Endometrial microvascular endothelial cells (primary cell): ENCODE measurements around the gene PCTP. TPM values are rescaled to one million over a fixed set of nuclear protein-coding genes. Genes with fewer than 3 reads are reported as not detected.

ENCODE experiments used
- in situ Hi-C: cut with HindIII; loops from 2 replicates; pipeline ENCODE4 v1.10.0; 2017; ENCODE audit warnings: low sequenced_read_pairs, low pct_unique_long_range_greater_than_20kb; ENCODE audit errors: inconsistent ontology term
- total RNA-seq: library from RNA; depleted of rRNA; stranded (reverse); fragments of >200 nt; gene quantifications from one replicate; pipeline ENCODE4 v1.2.3, GENCODE V29; 2015; ENCODE audit errors: inconsistent ontology term

Gene PCTP
- total RNA-seq, 1 donor from 2014 or later = 36.7 TPM

DNA sequence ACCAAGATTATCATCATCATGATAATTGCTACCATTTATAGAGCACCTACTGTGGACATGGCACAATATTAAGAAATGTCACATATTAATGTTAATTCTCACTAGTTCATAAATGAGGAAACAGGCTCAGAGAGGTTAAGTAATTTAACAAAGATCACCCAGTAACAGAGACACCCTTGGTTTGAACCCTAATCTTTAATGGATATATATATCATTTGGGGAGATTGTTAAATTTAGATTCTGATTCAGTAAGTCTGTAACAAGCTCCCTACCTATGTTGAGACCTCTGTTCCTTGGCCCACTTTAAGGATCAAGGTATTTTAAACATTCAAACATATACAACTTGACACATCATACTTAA lies 27.4 kb upstream of the PCTP start:
- in situ Hi-C loops = loop anchor here (5.0 kb wide), 3 partner anchors 39 to 191 kb away; no protein-coding TSS in a partner anchor

DNA sequence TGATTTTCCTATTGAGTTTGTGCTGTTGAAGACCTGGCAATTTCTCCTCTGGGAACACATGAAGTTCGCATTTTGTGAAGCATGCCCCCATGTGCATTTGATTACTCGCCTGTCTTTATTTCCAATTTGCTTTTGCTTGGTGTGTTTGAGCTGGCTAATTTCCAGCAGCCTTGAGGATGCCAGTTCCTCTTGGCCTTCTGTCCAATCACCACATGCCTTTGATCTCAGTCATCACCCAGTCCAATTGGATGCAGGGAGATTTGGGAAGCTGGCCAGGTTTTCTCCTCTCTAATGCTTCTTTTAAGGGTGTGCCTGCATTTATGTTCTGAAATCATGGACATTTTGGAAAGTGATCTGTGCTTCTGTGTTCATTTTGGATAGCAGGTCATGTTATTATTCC lies 24.4 kb upstream of the PCTP start:
- in situ Hi-C loops = no loop called here

DNA sequence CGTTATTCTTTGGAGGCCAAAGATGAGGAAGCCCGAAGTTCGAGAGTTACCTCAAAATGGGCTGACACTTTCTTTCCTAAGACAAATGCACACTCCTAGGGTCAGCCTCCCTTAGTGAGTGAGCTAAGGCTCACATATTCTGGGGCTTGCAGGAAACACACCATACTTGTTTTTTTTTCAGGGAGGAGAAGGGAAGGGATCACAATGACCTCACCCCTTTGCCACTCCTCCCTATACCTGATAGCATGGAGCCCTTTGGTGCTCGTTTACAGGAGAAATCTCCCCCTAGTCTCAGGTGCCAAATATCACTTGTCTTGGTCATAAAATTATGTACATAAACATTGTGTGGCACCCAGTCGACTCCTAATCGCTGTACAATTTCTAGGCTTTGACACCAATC lies 23.6 kb upstream of the PCTP start:
- in situ Hi-C loops = no loop called here

DNA sequence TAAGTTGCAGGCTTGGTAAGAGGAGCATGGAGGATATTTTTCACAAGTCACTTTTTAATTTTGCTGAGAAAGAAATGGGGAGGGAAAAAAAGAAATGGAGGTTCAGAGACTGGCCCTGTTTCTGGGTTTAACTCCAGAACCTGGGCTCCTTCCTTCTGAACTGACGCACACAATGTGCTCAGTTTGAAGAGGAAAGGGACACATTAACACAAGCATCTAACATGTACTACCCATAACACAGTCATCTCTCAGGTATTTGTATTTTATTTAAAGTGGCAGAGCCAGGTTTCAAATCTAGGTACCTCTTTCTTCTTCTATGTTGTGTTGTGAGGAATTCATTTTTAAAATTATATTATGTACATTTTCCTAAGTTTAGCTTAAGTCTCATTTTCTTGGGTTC lies 22.9 kb upstream of the PCTP start:
- in situ Hi-C loops = no loop called here

DNA sequence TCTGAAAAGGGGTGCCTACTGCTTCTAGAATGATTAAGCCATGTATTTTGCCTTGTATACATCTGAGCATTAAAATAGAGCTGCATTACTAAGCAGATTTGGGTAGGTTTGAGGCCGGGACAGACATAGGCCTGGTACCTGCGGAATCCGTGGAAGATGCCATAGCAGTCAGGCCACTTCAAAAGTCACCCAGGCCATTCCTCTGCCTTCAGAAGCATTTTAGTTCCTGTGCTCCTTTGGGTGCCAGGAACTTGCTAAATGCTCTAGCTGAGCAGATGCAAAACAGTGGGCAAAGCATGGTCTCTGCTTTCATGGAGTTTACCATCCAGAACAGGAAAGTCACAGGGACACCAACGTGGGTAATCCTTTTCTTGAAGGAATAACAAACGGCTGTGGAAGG lies 22.5 kb upstream of the PCTP start:
- in situ Hi-C loops = no loop called here

DNA sequence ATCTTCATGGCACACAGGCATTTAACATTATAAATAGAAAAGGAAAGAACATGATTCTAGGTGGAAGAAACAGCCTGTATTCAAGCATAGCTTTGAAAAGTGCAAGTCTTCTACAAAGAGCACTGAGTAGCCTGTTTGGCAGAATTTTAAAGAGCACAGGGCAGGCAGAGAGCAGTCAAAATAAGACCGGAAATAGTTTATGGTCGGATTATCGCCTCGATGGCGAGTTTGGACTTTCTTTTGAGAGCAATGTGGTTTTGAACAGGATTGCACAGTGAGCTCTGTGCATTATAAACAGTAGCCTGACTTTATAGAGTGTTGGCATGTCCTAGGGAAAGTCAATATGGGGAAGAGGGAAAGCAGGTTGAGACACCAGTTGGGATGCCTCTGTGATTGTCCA lies 22.0 kb upstream of the PCTP start:
- in situ Hi-C loops = no loop called here

DNA sequence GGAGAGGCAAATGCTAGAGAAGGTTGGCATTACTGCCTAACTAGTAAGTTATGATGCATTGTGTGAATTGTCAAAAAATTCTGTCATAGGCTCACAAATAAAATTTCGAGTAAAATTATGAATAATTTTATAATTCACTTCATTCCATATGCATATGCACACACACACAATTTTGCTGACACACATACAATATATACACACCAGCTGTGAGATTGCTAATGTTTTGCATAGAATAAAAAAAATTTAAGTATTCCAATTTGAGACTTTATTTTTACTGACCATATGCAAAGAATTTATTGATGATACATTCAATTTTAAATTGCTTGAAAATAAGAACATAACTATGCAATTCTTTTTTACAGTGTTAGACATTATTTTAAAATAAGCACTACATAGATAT lies 21.4 kb upstream of the PCTP start:
- in situ Hi-C loops = no loop called here

DNA sequence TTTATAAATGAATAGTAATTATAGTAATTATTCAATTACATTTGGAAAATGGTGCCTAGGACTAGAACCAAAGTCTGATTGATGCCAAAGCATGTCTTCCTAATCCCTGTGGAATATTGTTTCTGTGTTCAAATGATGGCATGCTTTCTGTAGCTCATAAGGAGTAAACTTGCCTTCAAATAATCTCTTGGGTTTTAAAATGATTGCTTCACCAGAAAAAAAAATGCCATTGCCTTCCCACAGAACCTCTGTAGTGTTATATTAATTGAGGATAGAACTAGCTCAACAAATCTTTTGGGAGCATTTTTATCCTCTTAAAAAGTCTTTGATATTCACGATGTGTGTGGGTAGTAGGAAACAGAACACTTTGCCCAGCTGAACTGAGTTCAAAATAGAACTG lies 20.5 kb upstream of the PCTP start:
- in situ Hi-C loops = no loop called here

DNA sequence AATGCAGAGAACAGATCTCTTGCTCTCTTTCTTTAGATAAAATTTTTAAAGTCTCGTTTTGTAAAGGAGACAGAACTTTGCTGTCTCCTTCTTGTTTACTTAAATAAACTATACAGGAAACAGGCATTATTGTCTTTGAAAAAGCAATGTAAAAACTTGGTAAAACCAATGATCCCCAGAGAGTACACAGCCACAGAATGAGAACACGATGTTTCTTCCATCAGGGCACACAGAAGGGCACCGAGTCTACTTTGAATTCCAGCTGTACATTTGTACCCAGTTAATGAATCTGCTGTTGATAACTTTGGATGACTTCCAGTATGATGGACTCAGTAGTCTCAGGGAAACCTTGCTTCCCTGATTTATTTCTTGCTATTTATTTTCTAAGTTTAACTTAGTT lies 20.0 kb upstream of the PCTP start:
- in situ Hi-C loops = no loop called here

DNA sequence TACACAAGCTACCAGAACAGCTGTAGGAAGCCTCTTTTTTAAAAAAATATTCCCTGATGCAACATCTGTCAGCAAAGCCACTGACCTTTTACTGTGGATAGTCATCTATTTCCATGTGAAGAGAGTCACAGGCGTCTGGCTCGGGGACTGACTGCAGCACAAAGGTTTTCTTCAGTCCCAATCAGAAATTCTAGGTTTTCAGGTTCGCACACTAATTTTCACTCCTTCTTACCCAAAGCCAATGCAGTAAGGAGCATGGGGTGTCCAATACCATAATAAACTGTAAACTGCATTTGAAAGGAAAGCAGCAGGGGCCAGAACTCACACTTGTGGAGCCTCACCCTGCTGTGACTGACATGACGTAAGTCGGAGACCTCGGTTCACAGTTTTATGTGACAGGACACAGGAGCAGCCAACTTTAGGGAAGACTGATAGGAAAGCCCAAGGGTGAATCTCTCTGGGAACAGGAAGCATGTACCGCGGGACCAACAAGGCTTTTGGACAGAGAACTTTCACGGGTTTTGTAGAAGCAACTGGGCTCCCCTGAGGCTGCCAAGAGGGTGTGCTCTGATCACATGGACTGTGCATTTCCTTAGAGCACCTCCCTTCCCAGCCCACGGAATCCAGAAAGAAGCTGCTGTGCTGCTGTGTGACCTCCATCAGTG lies 19.1 kb upstream of the PCTP start:
- in situ Hi-C loops = no loop called here

DNA sequence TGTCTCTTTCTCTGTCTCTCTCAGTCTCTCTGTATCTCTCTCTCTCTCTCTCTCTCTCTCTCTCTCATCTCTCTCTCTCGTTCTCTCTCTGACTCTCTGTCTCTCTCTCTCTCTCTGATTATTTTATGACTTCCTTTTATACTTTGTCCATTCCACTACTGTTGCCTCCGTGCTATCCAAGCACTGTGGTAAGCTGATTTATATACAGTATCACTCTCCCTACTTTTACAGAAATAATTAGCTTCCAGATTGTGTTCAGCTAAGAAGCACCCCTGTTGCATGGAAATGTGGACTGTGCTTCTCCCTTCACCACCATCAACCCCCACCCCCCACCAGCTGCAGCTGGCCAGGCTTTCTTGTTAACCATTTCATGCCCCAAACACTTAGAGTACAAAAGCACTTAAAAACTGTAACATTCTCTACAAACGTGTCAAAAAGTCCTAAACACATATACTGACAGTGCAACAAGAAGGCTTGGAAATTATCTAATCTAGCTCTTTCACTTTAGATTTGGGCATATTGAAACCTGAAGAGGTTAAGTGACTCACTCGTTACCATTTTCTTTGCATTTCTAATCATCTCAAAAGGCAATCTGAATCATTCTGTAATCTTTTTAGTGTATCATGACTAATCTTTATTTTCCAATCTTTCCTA lies 16.6 kb upstream of the PCTP start:
- in situ Hi-C loops = no loop called here

DNA sequence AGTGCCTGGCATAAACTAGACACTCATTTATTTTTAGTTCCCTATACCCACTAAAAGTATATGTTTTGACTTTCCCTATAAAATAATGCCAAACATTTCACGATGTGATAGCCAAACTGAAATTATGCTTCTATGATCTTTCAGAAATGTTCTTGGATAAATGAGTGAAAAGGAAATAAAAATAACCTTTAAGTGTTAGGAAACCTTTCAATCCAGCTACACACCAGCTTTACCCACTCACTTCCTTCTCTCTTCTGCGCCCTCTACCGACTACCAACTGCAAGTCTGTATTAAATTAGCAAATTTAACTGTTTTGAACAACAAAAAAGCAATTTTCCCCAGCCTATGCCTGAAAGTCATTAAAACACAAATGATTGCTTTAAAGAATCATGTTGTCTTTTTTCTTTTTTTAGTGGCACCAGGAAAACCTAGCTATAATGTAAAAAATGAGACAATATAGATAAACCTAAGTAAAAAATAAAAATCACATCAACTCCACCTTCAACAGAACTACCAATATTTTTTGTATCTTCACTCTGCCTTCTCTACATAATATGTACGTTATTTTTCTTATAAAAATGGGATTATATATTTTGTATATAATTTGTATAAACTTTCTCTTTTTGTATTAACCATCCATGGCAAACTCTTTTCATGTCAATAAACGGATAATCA lies 15.0 kb upstream of the PCTP start:
- in situ Hi-C loops = no loop called here

DNA sequence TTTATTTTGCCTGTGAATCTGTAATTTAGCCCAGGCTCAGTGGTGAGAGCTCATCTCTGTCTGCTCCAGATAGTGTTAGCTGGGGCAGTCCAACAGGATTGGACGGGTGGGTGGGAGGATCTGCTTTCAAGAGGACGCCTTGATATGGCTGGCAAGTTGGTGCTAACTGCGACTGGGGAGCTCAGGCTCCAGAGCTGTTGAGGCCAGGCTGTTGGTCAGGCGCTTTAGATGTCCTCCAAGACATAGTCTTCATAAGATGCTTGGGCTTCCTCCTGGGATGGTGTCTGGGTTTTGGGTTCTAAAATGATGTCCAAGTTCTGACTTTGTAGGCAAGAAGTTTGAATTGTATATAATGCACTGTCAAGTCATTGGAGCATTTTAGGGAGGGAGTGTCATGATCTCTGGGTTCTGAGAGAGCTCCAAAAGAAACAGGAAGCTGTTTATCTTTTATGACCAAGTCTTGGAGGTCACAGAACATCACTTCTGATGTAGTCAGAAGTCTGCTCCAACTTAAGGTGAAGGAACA lies 12.8 kb upstream of the PCTP start:
- in situ Hi-C loops = no loop called here

DNA sequence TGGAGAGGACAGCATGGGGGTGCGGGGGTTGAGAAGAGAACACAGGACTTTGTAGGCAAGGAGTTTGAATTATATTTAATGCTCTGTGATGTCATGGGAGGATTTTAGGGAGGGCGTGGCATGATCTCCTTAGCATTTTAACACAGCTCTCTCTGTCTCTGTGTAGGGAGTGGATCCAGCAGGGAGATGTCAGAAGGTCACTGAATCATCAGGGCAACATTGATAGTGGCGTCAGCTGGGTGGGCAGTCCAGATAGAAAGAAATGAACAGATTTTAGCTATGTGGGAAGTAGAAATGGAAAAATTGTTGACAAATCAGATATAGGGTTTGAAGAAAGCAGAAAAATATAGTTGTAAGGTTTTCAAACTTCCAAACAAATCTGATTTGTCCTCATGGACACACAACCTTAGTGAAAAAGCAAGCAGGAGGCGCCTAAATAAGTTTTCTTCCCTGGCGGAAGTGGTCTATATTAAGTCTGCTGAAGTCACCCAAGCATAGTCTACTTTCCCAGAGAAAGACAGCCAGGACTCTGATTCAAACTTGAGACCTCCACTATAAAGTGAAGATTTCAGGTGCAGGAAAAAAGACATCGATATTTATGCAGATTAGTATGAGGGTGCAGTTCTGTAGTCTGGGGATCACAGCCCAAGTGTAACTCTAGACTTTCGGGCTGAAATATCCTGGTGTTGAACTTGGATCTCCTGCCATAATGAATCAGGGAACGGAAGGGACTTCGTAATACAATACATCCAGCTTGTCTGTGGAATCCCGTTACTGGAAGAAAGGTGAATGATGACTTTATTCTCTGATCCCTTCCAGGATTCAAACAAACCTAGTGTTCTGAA lies 10.1 kb upstream of the PCTP start:
- in situ Hi-C loops = no loop called here

DNA sequence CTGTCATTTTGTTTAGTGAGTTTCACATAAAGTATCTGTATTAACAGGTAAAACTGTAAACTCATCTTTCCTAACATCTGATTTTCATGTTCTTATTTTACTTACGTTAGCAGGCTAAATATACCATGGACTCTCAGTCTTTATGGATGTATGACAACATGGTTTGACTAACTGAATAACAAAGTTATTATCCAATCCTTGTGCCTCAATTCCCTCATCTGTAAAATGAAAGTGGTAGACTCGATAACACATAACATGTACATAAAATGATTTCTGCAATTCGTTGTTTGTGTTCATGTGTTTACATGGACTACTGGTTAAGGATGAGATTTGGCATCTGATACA lies 9.5 kb upstream of the PCTP start:
- in situ Hi-C loops = no loop called here

DNA sequence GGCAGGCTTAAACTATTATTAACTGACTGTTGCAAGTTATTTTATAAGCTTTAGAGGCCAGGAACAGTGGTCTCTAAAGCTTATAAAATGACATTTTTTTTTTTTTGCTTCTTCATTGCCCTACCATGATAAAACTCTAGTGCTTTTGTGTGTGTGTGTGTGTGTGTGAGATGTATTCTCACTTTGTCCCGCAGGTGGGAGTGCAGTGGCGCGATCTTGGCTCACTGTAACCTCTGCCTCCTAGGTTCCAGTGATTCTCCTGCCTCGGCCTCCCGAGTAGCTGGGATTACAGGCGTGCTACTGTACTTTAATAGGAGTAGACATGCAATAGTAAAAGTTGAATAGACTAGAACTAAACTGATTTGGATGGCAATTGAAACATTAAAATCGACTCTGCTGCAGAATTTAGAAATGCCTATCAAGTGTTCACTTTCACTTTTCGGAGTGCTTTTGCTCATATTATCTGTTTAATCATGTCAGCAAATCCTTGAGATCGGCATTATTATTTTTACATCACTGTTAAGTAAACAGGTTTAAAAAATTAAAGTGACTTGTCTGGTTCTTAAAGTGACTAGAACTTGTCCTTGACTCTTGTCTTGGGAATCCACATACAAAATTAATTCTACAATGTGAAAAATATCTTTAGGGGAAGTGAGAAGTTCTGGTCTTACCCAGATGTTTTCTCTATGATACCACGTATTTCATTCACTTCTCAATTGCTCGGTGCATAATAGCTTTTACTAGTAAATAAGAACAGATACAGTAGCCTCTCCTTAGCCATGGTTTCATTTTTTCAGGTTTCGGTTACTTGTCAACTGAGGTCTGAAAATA lies 8.4 kb upstream of the PCTP start:
- in situ Hi-C loops = no loop called here

DNA sequence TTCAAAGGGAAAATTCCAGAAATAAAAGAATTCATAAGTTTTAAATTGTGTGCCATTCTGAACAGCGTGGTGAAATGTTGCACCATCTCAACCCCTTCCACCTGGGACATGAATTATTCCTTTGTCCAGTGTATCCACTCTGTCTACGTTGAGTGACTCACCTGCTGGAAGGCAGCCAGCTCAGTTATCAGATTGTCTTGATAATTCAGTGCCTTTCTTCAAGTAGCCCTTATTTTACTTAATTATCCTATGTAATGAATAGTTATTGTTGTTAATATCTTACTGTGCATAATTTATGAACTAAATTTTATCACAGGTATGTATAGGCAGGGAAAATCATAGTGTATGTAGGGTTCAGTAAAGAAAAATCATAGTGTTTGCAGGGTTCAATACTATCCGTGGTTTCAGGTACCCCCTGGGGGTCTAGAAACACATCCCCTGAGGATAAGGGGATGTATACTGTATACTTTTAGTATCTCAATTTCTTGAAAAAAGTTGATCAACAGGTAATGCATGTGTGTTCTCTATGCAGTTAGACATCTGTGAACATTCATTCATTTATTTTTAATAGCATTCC lies 7.7 kb upstream of the PCTP start:
- in situ Hi-C loops = no loop called here

DNA sequence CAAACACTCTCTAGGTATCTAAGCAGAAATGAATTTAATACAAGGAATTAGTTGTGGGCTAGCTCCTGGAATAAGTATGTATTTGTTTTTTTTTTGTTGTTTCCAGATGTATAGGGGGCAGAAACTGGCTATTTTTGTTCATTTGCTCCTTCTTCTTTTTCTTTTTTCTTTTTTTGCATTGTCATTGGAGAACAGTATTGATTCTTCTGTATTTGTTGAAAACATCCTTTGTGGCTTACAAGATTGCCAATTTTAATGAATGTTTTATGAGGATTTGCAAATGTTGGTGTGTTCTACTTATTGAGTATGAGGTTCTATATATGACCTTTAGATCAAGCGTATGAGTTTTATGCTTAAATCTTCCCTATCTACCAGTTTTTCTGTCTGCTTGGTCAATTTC lies 5.6 kb upstream of the PCTP start:
- in situ Hi-C loops = no loop called here
